Small intestine (tissue), 7 donors: ENCODE results near the gene SPATA20. TPM values are rescaled to one million over a fixed set of nuclear protein-coding genes. Genes with fewer than 3 reads are reported as not detected.

Experiments used
- DNase-seq, 2 donors: peaks; one replicate each; pipeline versions ENCODE4 v3.0.0 to v3.0.0-alpha.2; 2013
- FAIRE-seq: peaks from 2 replicates; lab custom pipeline; 2012; peaks lifted over from hg19 to GRCh38; lab: Jason Lieb, UNC
- H3K27ac ChIP-seq, 3 donors: one replicate each; pipeline ENCODE4 v1.5.1; 2013; ENCODE audit warnings: low read length in 2 of 3, mild to moderate bottlenecking in 2 of 3, control low read depth in 1 of 3, inconsistent platforms in 1 of 3, low read depth in 1 of 3, moderate library complexity in 1 of 3
- H3K27me3 ChIP-seq, 3 donors: one replicate each; pipeline ENCODE4 v1.6.1; 2013; ENCODE audit warnings: low read length in 3 of 3, inconsistent platforms in 1 of 3; ENCODE audit not compliant: control insufficient read depth in 3 of 3, insufficient read depth in 3 of 3
- H3K36me3 ChIP-seq, 3 donors: one replicate each; pipeline ENCODE4 v1.6.1; 2013; ENCODE audit warnings: low read length in 3 of 3, inconsistent platforms in 1 of 3, low read depth in 1 of 3, mild to moderate bottlenecking in 1 of 3, moderate library complexity in 1 of 3; ENCODE audit not compliant: control insufficient read depth in 3 of 3, insufficient read depth in 2 of 3
- H3K4me1 ChIP-seq, 3 donors: one replicate each; pipeline ENCODE4 v1.6.1; 2013; ENCODE audit warnings: low read length in 2 of 3, inconsistent platforms in 1 of 3, low read depth in 1 of 3, mild to moderate bottlenecking in 1 of 3, moderate library complexity in 1 of 3; ENCODE audit not compliant: control insufficient read depth in 3 of 3, insufficient read depth in 2 of 3
- H3K4me3 ChIP-seq, 3 donors: one replicate each; pipeline ENCODE4 v1.5.1; 2013; ENCODE audit warnings: low read length in 3 of 3, control low read depth in 1 of 3, inconsistent platforms in 1 of 3, low read depth in 1 of 3, mild to moderate bottlenecking in 1 of 3, moderate library complexity in 1 of 3
- H3K9me3 ChIP-seq, 2 donors: one replicate each; pipeline ENCODE4 v1.6.1; 2013; ENCODE audit warnings: low read depth in 1 of 2, low read length in 1 of 2; ENCODE audit not compliant: control insufficient read depth in 2 of 2, insufficient read depth in 1 of 2
- WGBS, 3 donors: extraction: QIAGEN DNeasy Blood & Tissue Kit; methylation state at CpG; one replicate each; pipeline ENCODE4 v1.1.7; 2013; 5-methylcytosine and 5-hydroxymethylcytosine counted together
- polyA plus RNA-seq, 4 donors: library from polyadenylated mRNA; stranded (reverse) in 3 of 4; unstranded in 1 of 4; fragments of 200-250 nt in 3 of 4; fragments of 120-200 nt in 1 of 4; gene quantifications; one replicate each; pipeline versions ENCODE4 v1.2.1 to v1.2.3, GENCODE V29; 2013
- donor health status: healthy with polysubstance abuse.
- donor health status: control.
- donor health status: control.
- donor health status: Bipolar disorder and iron deficiency.
- donor health status: healthy.

The SPATA20 gene
- polyA plus RNA-seq, 4 donors = 7.0 to 67.0 (median 23.6) TPM

- no peak overlapping the region for H3K27ac ChIP-seq
Observed at GRCh38 chr17:50517011-50517410, 30.0 kb upstream of the SPATA20 start.

GRCh38 chr17:50517504-50518383, 29.2 kb upstream of the SPATA20 start:
- H3K4me3 ChIP-seq = no peak overlapping the region
- H3K27ac ChIP-seq = peak overlapping the region in 1 of 3 donors; percentile 6
- H3K9me3 ChIP-seq = no peaks in the 10 kb centered on the region
- H3K36me3 ChIP-seq = no peaks in the 10 kb centered on the region
- 67 to 76% (median 75%) methylated on average over 8 of the region's 8 CpGs for WGBS, 3 donors
- FAIRE-seq (no peak), DNase-seq (no peak)
- H3K4me1 ChIP-seq = peaks cover 0 to 4% (median 3%) of the 10 kb centered on the region in 3 donors
- no peaks in the 10 kb centered on the region for H3K27me3 ChIP-seq

More at GRCh38 chr17:50517011-50517410, 30.0 kb upstream of the SPATA20 start:
- Histone ChIP-seq H3K4me1 (peaks cover 0 to 7% (median 4%) of the 10 kb centered on the region in 3 donors), H3K4me3 (no peak overlapping the region), H3K27me3 (no peaks in the 10 kb centered on the region), H3K9me3 (no peaks in the 10 kb centered on the region), H3K36me3 (no peaks in the 10 kb centered on the region)
- no peak for FAIRE-seq
- DNase-seq = no peak
- WGBS, 3 donors = 84 to 95% (median 85%) methylated on average over 4 of the region's 4 CpGs

- Histone ChIP-seq H3K27ac (peak overlapping the region in 1 of 3 donors; percentile 6), H3K4me1 (peaks cover 0 to 4% (median 3%) of the 10 kb centered on the region in 3 donors), H3K27me3 (no peaks in the 10 kb centered on the region), H3K36me3 (no peaks in the 10 kb centered on the region), H3K4me3 (no peak overlapping the region), H3K9me3 (no peaks in the 10 kb centered on the region)
- no peak for DNase-seq
- 78 to 88% (median 82%) methylated on average over 13 of the region's 13 CpGs for WGBS, 3 donors
- FAIRE-seq = no peak
Observed at GRCh38 chr17:50518384-50519023, 28.5 kb upstream of the SPATA20 start.

- no peak for FAIRE-seq
- H3K4me1 ChIP-seq = peaks cover 0 to 4% (median 3%) of the 10 kb centered on the region in 3 donors
- DNase-seq = no peak
Observed at GRCh38 chr17:50519141-50519834, 27.7 kb upstream of the SPATA20 start.

GRCh38 chr17:50520483-50520882, 26.5 kb upstream of the SPATA20 start:
- DNase-seq (no peak), FAIRE-seq (no peak)
- Histone ChIP-seq H3K9me3 (no peaks in the 10 kb centered on the region), H3K4me3 (no peak overlapping the region), H3K4me1 (peaks cover 0 to 3% (median 0%) of the 10 kb centered on the region in 3 donors), H3K27me3 (no peaks in the 10 kb centered on the region), H3K27ac (no peak overlapping the region), H3K36me3 (no peaks in the 10 kb centered on the region)
- WGBS, 3 donors = 70 to 75% (median 71%) methylated on average over 2 of the region's 2 CpGs

More at GRCh38 chr17:50519141-50519834, 27.7 kb upstream of the SPATA20 start:
- H3K9me3 ChIP-seq = no peaks in the 10 kb centered on the region
- no peaks in the 10 kb centered on the region for H3K36me3 ChIP-seq
- no peaks in the 10 kb centered on the region for H3K27me3 ChIP-seq
- no peak overlapping the region for H3K4me3 ChIP-seq
- H3K27ac ChIP-seq = no peak overlapping the region
- WGBS, 3 donors = 88 to 93% (median 91%) methylated on average over 8 of the region's 8 CpGs

- Histone ChIP-seq H3K27ac (no peak overlapping the region), H3K4me3 (no peak overlapping the region), H3K36me3 (no peaks in the 10 kb centered on the region), H3K9me3 (no peaks in the 10 kb centered on the region), H3K27me3 (no peaks in the 10 kb centered on the region), H3K4me1 (peaks cover 0 to 3% (median 0%) of the 10 kb centered on the region in 3 donors)
- FAIRE-seq (no peak), DNase-seq (no peak)
- 74 to 82% (median 82%) methylated on average over 2 of the region's 2 CpGs for WGBS, 3 donors
Observed at GRCh38 chr17:50521514-50521913, 25.5 kb upstream of the SPATA20 start.

- no peaks in the 10 kb centered on the region for H3K27me3 ChIP-seq
- no peaks in the 10 kb centered on the region for H3K36me3 ChIP-seq
- FAIRE-seq (no peak), DNase-seq (no peak)
- H3K4me3 ChIP-seq = no peak overlapping the region
- no peak overlapping the region for H3K27ac ChIP-seq
- WGBS, 3 donors = 82 to 86% (median 82%) methylated on average over 10 of the region's 10 CpGs
- no peaks in the 10 kb centered on the region for H3K9me3 ChIP-seq
- H3K4me1 ChIP-seq = peaks cover 0 to 3% (median 0%) of the 10 kb centered on the region in 3 donors
Observed at GRCh38 chr17:50522766-50523165, 24.2 kb upstream of the SPATA20 start.

- Histone ChIP-seq H3K4me1 (peaks cover 0 to 3% (median 0%) of the 10 kb centered on the region in 3 donors), H3K27ac (no peak overlapping the region), H3K27me3 (no peaks in the 10 kb centered on the region), H3K9me3 (no peaks in the 10 kb centered on the region), H3K36me3 (no peaks in the 10 kb centered on the region), H3K4me3 (no peak overlapping the region)
- FAIRE-seq (no peak), DNase-seq (no peak)
- 65 to 85% (median 73%) methylated on average over 2 of the region's 2 CpGs for WGBS, 3 donors
Observed at GRCh38 chr17:50523208-50523607, 23.8 kb upstream of the SPATA20 start.
